Panc1 (cell line): Measurements from ENCODE around the gene GPR87. TPM values are rescaled to one million over a fixed set of nuclear protein-coding genes. Genes with fewer than 3 reads are reported as not detected.

Experiments
- ATAC-seq: fragments of 200-7000 bp; cut with Tn5 transposase; 2 replicates; pipeline ENCODE4 v1.9.1; 2020; ENCODE audit warnings: mild to moderate bottlenecking, moderate library complexity
- BruUV-seq: library from RNA; stranded (reverse); fragments of 400-500 nt; replicated peaks from 2 replicates; lab custom pipeline; 2021; lab: Mats Ljungman, UMichigan
- CTCF ChIA-PET: fragments of 300-600 bp; sonication (Branson Sonifier 250); formaldehyde crosslinking; loops from one replicate; lab custom pipeline; 2022; ENCODE audit warnings: antibody characterized with exemption; lab: Charles Lee
- POLR2A ChIA-PET: fragments of 300-600 bp; sonication (Branson Sonifier 250); formaldehyde crosslinking; loops from one replicate; lab custom pipeline; 2022; ENCODE audit warnings: antibody characterized with exemption; lab: Charles Lee
- DNase-seq: peaks from one replicate; pipeline ENCODE4 v3.0.0-alpha.2; 2010; ENCODE audit warnings: low read depth, low spot score
- H3K27ac ChIP-seq: 2 replicates; pipeline ENCODE4 v1.5.1; 2011; ENCODE audit warnings: mild to moderate bottlenecking, low read length, inconsistent platforms
- H3K27me3 ChIP-seq: fragments of 200-500 bp; sonication (Bioruptor generic); 2 replicates; pipeline ENCODE4 v1.6.0; 2014; ENCODE audit warnings: low read length, inconsistent platforms; ENCODE audit not compliant: control insufficient read depth, insufficient read depth
- H3K36me3 ChIP-seq: fragments of 200-500 bp; sonication (Bioruptor generic); 2 replicates; pipeline ENCODE4 v1.5.1; 2014; ENCODE audit warnings: inconsistent platforms, mild to moderate bottlenecking, low read length, moderate library complexity; ENCODE audit not compliant: control insufficient read depth, insufficient read depth
- H3K4me1 ChIP-seq: 2 replicates; pipeline ENCODE4 v1.5.1; 2011; ENCODE audit warnings: inconsistent platforms, mild to moderate bottlenecking, low read length, moderate library complexity; ENCODE audit not compliant: control insufficient read depth, insufficient read depth
- H3K4me3 ChIP-seq, 2 experiments: 2 replicates each; pipeline ENCODE4 v1.5.1; 2011 to 2012; ENCODE audit warnings: low read depth in 2 of 2, low read length in 2 of 2, mild to moderate bottlenecking in 2 of 2, inconsistent platforms in 1 of 2, moderate library complexity in 1 of 2
- H3K9me3 ChIP-seq: fragments of 200-500 bp; sonication (Bioruptor generic); 2 replicates; pipeline ENCODE4 v1.5.1; 2014; ENCODE audit warnings: low read depth, mild to moderate bottlenecking, inconsistent platforms, low read length, moderate library complexity; ENCODE audit not compliant: control insufficient read depth, insufficient read depth
- CTCF ChIP-seq: fragments of 450-650 bp; IDR thresholded peaks from 2 replicates; pipeline ENCODE4 v1.5.1; 2017; ENCODE audit warnings: mild to moderate bottlenecking
- POLR2AphosphoS5 ChIP-seq: IDR thresholded peaks from 2 replicates; pipeline ENCODE4 v1.6.1; 2012; ENCODE audit warnings: mild to moderate bottlenecking, low read depth, low read length, moderate library complexity
- REST ChIP-seq, 2 experiments: IDR thresholded peaks; 2 replicates each; pipeline ENCODE4 v1.6.1; 2011 to 2012; ENCODE audit warnings: low read depth in 2 of 2, control low read depth in 1 of 2, low read length in 1 of 2, mild to moderate bottlenecking in 1 of 2, moderate library complexity in 1 of 2; ENCODE audit not compliant: insufficient read depth in 1 of 2
- SIN3A ChIP-seq: IDR thresholded peaks from 2 replicates; pipeline ENCODE4 v1.6.1; 2012; ENCODE audit warnings: low read depth, mild to moderate bottlenecking, low read length, moderate library complexity, borderline replicate concordance; ENCODE audit not compliant: insufficient read depth
- TCF7L2 ChIP-seq: IDR thresholded peaks from 2 replicates; pipeline ENCODE4 v1.6.1; 2011; ENCODE audit warnings: mild to moderate bottlenecking, low read depth, low read length, inconsistent platforms
- in situ Hi-C: cut with HindIII; loops from 2 replicates; pipeline ENCODE4 v1.10.0; 2016; ENCODE audit warnings: low sequenced_read_pairs, low pct_unique_long_range_greater_than_20kb
- intact Hi-C: fragments of 100-400 bp; cut with micrococcal nuclease; formaldehyde crosslinking; loops from one replicate; pipeline ENCODE4 v1.10.0; 2022; ENCODE audit not compliant: unreplicated experiment
- total RNA-seq: library from RNA; stranded (reverse); gene quantifications from one replicate; pipeline ENCODE4 v1.2.1, GENCODE V29; 2021; ENCODE audit not compliant: unreplicated experiment

The GPR87 gene
- total RNA-seq, 1 experiment from 2014 or later, result not detected

- Histone ChIP-seq H3K36me3 (no peaks in the 10 kb centered on the region), H3K27ac (no peak overlapping the region), H3K4me1 (no peaks in the 10 kb centered on the region), H3K27me3 (no peaks in the 10 kb centered on the region), H3K4me3 (no peak overlapping the region), H3K9me3 (no peaks in the 10 kb centered on the region)
- intact Hi-C loops, result no loop called here
- BruUV-seq, result no TSS peak
- no peak for ATAC-seq
- CTCF ChIA-PET, result no interaction called here
- no peak for DNase-seq
- TF ChIP-seq CTCF, result no peak
- TF ChIP-seq POLR2AphosphoS5, result no peak
- TF ChIP-seq TCF7L2, result no peak
- TF ChIP-seq REST (IDR thresholded peaks at IDR 0.05; ENCODE audit: insufficient read depth in 1 of 2, low read depth in 2 of 2, low read length in 1 of 2), result no peak
- POLR2A ChIA-PET, result no interaction called here
- in situ Hi-C loops, result no loop called here
These were observed 27.2 kb downstream of the GPR87 start for GRCh38 chr3:151289445-151289844.

- intact Hi-C loops, result no loop called here
- ChIA-PET CTCF (no interaction called here), POLR2A (no interaction called here)
- no peak overlapping the region for H3K27ac ChIP-seq
- BruUV-seq, result no TSS peak
- in situ Hi-C loops, result no loop called here
- TF ChIP-seq SIN3A (no peak), POLR2AphosphoS5 (no peak)
- H3K4me1 ChIP-seq, result no peaks in the 10 kb centered on the region
- no peaks in the 10 kb centered on the region for H3K9me3 ChIP-seq
- H3K4me3 ChIP-seq, result no peak overlapping the region
- no peaks in the 10 kb centered on the region for H3K36me3 ChIP-seq
- no peak for ATAC-seq
- no peaks in the 10 kb centered on the region for H3K27me3 ChIP-seq
- DNase-seq, result no peak
These were observed 30.7 kb downstream of the GPR87 start for GRCh38 chr3:151285940-151286339.

- Histone ChIP-seq H3K27me3 (no peaks in the 10 kb centered on the region), H3K9me3 (no peaks in the 10 kb centered on the region), H3K27ac (no peak overlapping the region), H3K36me3 (no peaks in the 10 kb centered on the region), H3K4me1 (no peaks in the 10 kb centered on the region), H3K4me3 (no peak overlapping the region)
- intact Hi-C loops, result loop anchor here (1.0 kb wide), 2 partner anchors 57 to 116 kb away; no protein-coding TSS in a partner anchor
- POLR2A ChIA-PET, result no interaction called here
- BruUV-seq, result no TSS peak
- DNase-seq, result no peak
- no peak for TF ChIP-seq REST (IDR thresholded peaks at IDR 0.05; ENCODE audit: insufficient read depth in 1 of 2, low read depth in 2 of 2, low read length in 1 of 2)
- no peak for TF ChIP-seq POLR2AphosphoS5
- no peak for TF ChIP-seq SIN3A
- no peak for TF ChIP-seq CTCF
- TF ChIP-seq TCF7L2, result no peak
- in situ Hi-C loops, result no loop called here
- CTCF ChIA-PET, result no interaction called here
- ATAC-seq, result no peak
These were observed 32.6 kb downstream of the GPR87 start for GRCh38 chr3:151283907-151284461.
